Measurements from ENCODE around the gene PRSS21.

Gene PRSS21, protein sequence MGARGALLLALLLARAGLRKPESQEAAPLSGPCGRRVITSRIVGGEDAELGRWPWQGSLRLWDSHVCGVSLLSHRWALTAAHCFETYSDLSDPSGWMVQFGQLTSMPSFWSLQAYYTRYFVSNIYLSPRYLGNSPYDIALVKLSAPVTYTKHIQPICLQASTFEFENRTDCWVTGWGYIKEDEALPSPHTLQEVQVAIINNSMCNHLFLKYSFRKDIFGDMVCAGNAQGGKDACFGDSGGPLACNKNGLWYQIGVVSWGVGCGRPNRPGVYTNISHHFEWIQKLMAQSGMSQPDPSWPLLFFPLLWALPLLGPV

DNA sequence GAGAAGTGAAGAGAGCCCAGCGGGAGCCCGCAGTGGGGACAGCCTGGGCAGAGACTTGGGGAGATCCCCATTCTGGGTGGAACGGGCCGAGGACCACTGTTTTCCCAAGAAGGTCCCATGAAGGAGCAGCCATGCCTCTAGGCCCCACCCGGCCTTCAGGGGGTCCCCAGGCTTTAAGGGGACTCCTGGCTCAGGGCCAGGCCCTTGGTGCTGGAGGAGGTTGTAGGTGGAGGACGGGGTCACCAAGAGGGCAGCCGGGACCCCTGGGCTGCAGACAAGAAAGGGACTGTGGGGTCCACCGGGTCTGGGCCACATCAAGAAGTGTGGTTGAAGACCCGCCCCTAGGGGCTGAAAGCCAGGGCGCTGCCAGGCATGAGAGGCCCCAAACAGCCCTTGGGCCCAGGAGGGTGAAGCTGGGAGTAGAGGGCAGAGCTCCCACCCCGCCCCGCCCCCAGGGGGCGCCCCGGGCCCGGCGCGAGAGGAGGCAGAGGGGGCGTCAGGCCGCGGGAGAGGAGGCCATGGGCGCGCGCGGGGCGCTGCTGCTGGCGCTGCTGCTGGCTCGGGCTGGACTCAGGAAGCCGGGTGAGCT lies at the start of gene PRSS21:
PRSS21 (plus strand) TSS at position 487 of the 589 bp plus-strand sequence; CDS start at position 519, 32 bp downstream.
- DNase-seq (ENCODE audit: low read depth in 3 of 3) = peak in 1 of 3 experiments; percentile 41

DNA sequence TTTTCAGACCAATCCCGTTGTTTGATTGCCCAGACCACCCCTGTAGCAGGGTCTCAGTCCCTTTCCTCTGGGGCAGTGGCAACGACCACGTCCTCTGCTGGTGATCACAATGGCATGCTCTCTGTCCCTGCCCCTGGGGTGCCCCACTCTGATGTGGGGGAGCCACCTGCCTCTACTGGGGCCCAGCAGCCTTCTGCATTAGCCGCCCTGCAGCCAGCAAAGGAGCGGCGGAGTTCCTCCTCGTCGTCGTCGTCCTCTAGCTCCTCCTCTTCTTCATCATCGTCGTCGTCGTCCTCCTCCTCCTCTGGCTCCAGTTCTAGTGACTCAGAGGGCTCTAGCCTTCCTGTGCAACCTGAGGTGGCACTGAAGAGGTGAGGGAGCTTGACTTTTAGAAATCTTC lies 49.1 kb upstream of the PRSS21 start:
- no peak for DNase-seq (ENCODE audit: low read depth in 3 of 3)

DNA sequence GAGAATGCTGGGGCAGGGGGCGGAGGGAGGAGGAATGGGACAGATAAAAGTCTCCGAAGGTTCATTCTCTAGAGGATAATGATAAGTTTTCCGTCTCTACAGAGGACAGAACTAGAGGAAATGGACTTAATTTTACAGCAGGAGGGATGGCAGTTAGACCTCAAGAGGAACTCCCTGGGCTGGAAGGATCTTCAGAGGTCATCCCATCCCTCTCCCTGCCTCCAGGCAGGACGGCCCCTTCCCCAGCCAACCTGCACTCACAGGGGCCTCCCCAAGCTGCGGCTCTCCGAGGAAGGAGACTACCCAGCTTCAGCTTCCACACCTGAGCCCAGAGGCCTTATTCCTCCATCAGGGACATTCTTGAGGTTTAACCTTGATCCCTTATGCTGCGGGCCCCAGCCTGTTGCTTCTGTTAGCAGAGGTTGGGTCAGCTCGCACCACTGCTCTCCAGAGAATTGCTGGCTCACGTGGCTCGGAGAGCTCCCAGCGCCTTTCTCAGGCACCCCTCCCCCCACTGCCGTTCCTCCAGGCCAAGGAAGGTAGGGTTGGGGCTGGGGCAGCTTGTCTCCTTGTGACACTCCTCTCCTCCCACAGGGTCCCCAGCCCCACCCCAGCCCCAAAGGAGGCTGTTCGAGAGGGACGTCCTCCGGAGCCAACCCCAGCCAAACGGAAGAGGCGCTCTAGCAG lies 48.5 kb upstream of the PRSS21 start:
- no peak for DNase-seq (ENCODE audit: low read depth in 3 of 3)

DNA sequence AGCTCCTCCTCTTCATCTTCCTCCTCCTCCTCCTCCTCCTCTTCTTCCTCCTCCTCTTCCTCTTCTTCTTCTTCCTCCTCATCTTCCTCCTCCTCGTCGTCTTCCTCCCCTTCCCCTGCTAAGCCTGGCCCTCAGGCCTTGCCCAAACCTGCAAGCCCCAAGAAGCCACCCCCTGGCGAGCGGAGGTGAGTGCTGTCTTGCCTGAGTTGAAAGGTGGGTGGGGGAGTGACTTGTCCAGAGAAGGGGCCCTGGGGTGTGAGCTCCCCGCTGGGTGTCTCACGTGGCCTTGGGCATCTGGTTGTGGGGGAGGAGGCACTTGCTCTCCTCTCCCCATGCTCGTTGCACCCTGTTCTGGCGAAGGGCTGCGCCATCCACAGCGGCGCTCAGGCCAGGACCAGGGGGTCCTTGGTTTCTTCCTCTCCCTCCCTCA lies 47.9 kb upstream of the PRSS21 start:
- DNase-seq (ENCODE audit: low read depth in 3 of 3) = no peak

DNA sequence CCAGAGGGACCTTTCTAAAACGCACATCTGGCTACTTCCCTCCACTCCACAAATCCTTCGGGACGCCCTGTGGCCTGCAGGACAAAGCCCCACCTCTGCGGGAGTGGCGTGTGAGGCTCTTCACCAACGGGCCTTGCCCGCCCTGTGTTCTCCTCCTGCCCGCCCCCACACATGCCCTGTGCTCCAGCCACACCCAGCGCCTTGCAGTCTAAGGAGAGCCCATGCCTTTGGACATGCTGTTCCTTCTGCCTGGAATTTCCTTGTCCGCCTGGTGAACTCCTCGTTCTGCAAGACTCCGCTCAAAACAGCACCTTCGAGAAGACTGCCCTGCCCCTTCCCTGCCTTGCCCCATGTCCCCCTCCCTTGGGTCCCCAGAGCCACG lies 47.4 kb upstream of the PRSS21 start:
- DNase-seq (ENCODE audit: low read depth in 3 of 3) = no peak

DNA sequence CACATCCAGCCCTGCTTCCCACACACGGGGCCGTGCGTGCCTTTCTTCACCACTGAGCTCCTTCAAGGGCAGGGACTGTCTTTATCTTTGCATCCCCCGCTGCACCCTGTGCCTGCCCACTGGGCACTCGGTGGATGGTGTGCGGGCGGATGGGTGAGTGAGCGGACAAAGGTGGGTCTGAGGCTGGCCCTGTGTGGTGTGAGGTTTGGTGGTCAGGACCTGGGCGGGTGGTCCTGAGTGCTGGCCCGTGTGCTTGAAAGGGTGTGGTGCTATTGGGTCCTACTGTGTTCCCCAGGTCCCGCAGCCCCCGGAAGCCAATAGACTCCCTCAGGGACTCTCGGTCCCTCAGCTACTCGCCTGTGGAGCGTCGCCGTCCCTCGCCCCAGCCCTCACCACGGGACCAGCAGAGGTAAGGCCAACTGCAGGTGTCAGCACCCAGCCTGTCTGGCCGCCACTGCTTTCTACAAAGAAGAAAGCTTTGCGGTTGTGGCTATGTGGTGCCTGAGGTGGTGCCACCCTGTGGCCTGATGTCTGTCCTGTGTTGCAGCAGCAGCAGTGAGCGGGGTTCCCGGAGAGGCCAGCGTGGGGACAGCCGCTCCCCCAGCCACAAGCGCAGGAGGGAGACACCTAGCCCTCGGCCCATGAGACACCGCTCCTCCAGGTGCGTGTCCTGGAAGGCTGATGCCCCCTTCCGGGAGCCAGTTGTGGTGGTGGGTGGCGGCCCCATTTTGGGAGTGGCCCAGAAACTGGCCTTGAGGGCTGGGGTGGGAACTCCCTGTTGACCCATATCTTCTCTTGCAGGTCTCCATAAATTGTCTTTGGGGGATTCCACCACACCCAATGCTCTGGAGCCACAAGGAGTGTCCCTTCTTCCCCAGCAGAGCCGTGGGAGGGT lies 46.7 kb upstream of the PRSS21 start:
- no peak for DNase-seq (ENCODE audit: low read depth in 3 of 3)

DNA sequence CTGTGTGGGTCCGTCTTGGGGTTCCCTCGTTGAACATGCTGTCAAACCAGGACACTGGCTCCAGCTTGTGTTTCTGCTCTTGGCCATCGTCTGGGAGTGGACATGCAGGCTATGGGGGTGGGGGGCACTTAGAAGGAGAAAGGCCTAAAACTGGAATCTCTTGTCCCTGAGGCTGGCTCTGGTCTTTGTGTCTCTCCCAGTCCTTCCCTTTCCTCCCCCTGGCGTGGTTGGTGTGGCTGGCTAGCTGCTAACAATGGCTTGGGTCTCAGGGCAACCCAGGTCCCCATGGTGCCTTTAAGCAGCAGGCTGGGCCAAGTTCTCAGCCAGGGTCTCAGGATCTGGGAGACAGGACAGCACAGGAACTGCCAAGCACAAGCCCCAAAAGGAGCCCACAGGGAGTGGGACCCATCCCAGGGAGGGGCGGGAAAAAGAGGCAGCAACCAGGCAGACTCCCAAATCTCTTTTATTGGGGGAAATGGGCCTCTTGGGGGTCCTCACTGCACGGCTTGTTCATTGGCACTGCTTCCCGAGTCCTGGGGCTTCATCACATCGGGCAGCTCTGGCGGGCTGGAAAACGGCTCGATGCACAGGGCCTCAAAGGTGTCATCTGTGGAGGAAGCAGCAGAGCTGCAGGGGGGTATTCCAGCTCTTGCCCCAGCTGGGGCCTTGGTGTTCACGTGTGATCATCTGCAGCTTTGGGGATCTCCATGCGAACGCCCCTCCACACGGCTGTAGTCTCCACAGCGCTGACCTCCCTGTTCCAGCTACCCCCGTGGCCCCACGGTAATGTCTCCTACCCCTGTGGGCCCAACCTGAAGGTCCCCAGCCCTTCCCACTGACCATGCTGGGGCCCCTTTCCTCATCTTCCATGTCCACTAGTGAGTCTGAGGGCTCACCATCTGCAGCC lies 45.3 kb upstream of the PRSS21 start:
- DNase-seq (ENCODE audit: low read depth in 3 of 3) = no peak

DNA sequence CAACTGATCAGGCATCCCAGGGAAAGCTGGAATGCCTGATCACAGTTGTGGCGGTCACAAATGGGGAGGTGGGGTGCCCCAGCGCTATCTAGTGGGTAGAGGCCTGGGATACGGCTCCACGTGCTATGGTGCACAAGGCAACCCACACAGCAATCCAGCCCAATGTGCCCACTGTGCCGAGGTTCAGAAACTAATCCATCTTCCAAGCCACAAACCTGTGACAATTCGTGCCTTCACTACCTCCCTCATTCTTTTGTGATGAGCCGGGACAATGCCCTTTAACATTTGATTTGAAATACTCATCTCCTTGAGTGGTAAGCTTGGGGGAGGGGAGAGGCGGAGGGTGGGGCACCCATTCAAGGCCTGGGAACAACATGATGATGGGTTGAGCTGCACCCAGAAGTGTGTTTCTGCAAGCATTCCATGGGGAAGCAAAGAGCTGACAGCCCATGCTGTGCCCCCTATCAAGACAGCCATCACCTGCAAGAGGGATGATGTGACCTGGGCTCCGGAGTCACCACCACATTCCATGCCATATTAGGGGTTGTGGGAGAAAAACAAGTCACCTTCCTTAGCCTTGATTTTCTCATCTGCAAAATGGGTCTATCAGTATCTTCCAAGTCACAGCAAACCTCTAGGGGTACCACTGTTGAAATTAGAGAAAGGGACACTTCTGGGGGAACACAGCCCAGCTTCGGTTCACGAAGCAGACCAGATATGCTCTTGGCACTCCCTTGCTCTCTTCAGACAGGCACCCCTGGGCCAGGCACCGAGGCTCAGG lies 43.7 kb upstream of the PRSS21 start:
- DNase-seq (ENCODE audit: low read depth in 3 of 3) = no peak

DNA sequence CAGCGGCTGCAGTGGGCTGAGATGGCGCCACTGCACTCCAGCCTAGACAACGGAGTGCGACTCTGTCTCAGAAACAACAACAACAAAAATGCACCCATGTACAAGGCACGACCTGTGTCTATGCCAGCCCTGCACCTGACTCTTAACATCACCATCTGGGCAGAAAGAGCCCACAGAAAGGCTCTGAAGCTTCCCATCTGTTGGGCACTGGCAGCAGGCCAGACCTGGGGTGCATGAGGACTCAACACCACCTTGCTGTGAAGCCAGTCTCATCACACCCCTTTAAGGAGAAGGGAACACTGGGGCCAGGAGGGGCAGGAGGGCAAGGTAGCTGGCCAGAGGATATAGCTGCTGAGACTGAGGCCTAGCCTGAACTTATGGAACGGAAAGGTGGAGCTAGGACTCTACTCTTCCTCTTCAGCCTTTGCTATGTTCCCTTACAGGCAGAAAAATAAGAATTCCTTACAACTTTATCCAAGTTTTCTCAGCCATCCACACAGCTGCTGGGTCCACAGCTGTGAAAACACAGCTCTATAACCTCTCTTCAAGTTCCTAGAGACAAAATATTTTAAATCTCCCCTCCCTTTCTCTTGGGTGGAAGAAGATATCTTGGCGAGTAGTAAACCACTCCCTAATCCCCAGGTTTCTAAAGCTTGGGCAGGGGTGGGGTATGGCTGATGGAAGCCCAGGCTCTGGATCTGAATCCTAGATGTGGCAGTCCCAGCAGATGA lies 42.7 kb upstream of the PRSS21 start:
- DNase-seq (ENCODE audit: low read depth in 3 of 3) = no peak

DNA sequence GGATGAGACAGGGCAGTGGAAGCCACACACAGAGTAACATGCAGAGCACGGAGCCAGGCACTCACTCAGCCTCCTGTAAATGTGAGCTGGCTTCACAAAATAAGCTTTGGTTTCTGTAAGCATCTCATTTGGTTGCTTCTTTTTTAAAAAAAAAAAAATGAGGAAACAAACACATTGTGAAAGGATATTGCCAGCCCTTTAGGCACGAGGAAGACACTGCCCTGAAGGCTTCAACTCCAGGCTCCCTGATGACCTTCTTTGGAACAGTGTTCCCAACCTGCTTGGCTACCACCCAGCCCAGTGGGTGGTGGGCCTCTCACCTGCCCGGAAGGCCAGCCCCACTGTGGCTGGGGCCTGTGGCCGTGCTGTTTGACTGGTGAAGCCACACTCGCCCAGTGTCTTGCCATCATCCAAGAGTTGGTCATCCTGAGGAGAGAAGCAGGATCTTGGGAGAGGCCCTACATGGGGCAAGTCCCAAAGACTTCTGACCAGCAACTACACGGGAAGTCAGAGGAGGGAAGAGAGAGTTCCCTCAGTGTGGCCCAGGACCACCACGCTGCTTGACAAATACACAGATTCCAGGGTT lies 41.8 kb upstream of the PRSS21 start:
- no peak for DNase-seq (ENCODE audit: low read depth in 3 of 3)

DNA sequence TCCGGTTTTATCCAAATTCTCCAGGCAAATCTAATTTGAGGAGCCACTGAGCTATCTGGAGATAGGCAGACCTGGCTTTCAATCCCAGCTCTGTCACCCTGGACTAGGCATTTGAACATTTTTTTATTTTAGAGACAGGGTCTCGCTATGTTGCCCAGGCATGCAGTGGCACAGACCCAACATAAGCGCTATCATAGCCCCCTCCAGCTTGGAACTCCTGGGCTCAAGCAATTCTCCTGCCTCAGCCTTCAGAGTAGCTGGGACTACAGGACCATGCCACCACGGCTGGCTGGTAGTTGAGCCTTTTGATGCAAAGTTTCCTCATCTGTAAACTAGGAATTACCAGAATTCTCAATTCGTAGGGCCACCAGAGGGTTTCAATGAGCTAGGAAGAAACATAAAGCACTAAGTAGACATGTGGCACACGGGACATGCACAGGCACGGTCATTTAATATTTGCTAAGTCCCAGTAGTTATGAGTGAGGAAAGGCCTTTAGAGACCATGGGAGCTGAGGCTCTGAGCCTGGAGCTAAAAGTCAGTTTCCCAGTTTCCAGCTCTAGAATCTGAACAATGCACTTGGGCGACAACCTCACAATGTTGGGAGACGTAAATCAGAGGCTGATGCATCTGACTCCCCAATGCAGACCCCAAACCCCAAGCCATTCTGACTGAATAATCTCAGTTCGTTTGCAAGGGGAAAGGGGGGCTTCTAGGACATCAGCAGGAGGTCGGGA lies 41.1 kb upstream of the PRSS21 start:
- no peak for DNase-seq (ENCODE audit: low read depth in 3 of 3)

DNA sequence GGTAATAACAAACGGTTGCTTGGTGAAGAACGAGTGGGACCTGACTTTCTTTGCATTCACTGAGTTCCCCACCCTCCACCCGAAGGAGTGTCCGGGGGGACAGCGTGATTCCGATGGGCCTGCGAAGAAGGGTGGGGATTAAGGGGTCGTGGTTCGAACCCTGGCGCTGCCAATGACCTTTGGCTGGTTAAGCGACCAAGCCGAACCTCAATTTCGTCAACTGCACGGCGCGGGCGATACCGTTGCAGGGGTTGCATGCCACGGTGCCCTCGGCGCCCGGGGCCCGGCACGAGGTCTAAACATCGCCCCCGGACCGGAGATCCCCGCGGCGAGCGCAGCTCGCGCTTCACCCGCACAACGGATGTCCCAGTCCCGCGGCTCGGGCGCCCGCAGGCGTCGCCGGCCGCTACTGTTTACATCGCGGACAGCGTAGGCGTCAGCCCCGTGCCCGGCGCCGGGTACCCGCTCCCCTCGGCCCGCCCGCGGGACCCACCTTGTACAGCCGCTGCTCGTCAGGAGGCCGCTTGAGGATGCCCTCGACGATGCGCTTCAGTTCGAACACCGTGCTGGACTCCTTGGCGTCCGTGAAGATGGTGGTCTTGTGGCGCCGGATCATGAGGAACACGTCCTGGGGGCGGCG lies 40.4 kb upstream of the PRSS21 start:
- DNase-seq (ENCODE audit: low read depth in 3 of 3) = no peak

DNA sequence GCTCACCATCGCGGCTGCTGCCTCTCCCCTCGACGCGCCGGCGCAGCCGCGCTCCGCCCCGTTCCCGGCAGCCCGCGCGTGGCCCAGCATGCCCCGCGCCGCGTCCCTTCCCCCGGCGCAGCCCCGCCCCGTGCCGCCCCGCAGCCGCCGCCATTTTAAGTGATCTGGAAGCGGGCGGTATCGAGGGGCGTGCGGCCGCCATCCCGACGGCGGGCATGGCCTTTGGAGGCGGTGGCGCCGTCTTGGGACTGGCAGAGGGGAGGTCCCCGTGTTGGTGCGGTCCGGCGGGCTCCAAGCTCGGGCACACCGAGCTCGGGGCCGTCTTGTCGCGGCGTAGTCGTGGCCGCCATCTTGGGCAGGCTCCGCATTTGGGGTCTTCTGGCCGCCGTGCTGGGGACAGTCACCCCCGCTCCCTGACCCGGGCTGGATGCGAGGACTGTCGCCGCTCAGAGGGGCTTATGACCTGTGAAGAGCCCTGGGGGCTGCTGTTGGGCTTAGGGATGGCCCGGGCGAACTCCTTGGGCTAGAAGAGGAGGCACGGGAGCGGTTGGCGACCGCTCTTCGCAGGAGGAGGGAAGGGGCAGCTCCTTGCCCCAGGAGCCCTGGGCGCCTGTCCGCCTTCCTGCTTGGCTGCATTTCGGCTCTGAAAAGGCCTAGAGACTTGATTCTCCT lies 39.7 kb upstream of the PRSS21 start, which contains the start of gene ELOB:
ELOB (minus strand) TSS at position 50 of the 672 bp plus-strand sequence; CDS start at position 9, 41 bp downstream.
- DNase-seq (ENCODE audit: low read depth in 3 of 3) = peak; percentile 83 to 87 (median 83)

DNA sequence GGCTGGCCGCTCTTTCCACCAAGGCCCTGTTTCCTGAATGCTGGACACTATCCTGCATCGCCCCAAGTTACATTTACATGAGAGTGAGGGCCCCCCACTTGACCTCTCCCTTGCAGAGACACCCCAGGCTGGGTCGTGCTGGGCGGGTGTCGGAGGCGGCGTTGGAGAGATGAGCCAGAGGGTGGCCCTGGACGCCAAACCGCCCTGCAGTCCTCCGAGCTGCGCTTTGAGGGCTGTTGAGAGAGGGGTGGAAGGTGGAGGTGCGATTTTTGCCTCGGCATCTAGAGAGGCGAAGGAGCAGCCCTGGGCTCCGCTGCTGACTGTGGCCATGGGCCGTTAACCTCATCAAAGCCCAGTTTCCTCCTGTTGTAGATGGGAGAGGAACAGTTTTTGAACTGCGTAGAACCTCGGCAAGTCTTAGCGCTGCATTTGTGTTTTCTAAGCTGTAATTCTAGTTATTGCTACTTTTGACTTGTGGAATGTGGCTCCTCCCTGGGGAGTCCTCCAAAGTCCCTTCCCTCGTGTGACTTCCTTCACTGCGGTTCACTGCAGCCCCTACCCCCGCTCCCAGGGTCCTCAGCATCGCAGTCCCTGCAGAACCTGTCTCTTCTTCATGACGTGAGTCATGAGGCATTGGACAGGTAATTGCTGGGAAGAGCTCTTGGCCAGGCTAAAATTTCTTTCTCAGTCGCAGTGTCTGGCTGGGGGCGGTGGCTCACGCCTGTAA lies 39.0 kb upstream of the PRSS21 start:
- DNase-seq (ENCODE audit: low read depth in 3 of 3) = no peak

DNA sequence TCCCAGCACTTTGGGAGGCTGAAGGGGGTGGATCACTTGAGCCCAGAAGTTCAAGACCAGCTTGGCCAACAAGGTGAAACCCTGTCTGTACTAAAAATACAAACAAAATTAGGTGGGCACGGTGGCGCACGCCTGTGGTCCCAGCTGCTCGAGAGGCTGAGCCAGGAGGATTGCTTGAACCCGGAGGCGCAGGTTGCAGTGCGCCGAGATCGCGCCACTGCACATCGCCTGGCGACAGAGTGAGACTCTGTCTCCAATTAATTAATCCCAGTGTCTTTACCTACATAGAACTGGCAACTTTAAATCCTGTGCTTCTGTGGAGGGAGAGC lies 38.4 kb upstream of the PRSS21 start:
- DNase-seq (ENCODE audit: low read depth in 3 of 3) = no peak

DNA sequence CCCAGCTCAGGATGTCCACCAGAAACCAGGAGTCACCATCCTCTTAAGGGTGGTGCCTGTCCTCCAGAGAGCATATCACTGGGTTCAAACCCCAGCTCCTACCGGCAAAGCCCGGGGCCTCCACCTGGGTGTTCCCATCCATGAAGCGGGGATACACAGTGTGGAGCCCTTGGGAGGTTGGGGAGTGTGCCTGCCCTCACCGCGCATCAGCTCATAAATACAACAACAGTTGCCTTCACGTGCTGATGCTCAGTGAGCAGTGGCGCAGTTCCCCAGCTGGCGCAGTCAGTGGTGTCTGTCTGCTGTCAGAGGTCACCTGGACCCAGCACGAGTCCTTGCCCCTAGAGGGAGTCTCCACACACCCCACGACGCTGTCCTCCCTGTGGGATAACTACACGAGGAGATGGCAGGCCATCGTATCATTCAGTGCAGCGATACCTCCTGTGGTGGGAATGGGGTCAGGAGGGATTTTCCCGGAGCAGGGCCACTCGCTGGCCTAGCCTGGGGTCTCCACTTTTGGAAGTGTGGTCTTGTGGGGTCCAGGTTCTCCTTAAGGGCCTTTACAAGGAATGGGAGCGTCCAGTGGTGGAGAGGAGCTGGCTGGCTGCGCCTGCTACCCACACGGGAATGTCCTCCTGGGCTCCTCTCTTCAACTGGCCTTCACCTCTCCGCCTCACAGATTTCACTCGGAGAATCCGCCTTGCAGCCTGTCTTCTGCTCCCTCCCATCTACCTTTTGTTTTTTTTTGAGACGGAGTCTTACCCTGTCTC lies 37.7 kb upstream of the PRSS21 start:
- no peak for DNase-seq (ENCODE audit: low read depth in 3 of 3)

Measured in stimulated activated CD4-positive, alpha-beta T cell treated with anti-CD3 and anti-CD28 coated beads, TNF-alpha, amount 100 ng/mL, for 24 hours (primary cell).